ENCODE results near the gene LILRA5. TPM values are rescaled to one million over a fixed set of nuclear protein-coding genes. Genes with fewer than 3 reads are reported as not detected.
"Not testable (repeated sequence)": the region's sequence is repeated elsewhere in the genome, so short reads cannot be mapped to it uniquely, and the experiment has no call there.

Gene LILRA5
- total RNA-seq, 1 donor from 2014 or later, result not detected

DNA sequence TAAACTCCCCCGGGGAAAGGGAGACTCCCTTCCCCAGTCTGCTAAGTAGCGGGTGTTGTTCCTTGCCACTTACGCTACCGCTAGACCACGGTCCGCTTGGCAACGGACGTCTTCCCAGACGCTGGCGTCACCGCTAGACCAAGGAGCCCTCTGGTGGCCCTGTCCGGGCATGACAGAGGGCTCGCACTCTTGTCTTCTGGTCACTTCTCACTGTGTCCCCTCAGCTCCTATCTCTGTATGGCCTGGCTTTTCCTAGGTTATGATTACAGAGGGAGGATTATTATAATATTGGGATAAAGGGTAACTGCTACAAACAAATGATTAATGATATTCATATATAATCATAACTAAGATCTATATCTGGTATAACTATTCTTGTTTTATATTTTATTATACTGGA, 10.0 kb upstream of the LILRA5 start:
- H3K9me3 Mint-ChIP-seq, result peaks cover 14% of the 10 kb centered on the region
- TF ChIP-seq CTCF (conservative IDR thresholded peaks at IDR 0.05), result peak; percentile 29
- H3K27me3 Mint-ChIP-seq (ENCODE audit: low read depth), result peaks cover 54% of the 10 kb centered on the region
- not testable (repeated sequence) for H3K27ac Mint-ChIP-seq (ENCODE audit: unreplicated experiment); H3K4me3 Mint-ChIP-seq; H3K4me1 Mint-ChIP-seq; H3K36me3 Mint-ChIP-seq (ENCODE audit: low read depth); DNase-seq (ENCODE audit: low read depth, low spot score)

DNA sequence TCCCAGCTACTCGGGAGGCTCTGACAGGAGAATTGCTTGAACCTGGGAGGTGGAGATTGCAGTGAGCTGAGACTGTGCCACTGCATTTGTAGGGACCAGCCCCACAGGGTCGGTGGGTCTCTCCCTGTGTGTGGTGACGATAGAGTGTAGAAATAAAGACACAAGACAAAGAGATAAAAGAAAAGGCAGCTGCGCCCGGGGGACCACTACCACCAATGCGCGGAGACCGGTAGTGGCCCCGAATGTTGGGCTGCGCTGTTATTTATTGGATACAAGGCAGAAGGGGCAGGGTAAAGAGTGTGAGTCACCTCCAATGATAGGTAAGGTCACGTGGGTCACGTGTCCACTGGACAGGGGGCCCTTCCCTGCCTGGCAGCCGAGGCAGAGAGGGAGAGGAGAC, 9.3 kb upstream of the LILRA5 start:
- not testable (repeated sequence) for H3K4me1 Mint-ChIP-seq; H3K36me3 Mint-ChIP-seq (ENCODE audit: low read depth); H3K4me3 Mint-ChIP-seq; H3K27ac Mint-ChIP-seq (ENCODE audit: unreplicated experiment); DNase-seq (ENCODE audit: low read depth, low spot score)
- Mint-ChIP-seq H3K27me3 (ENCODE audit: low read depth) (peaks cover 56% of the 10 kb centered on the region), H3K9me3 (peaks cover 14% of the 10 kb centered on the region)

GRCh38 chr19:54319892-54320670, 7.1 kb upstream of the LILRA5 start:
- Mint-ChIP-seq H3K27me3 (ENCODE audit: low read depth) (peaks cover 58% of the 10 kb centered on the region), H3K9me3 (peaks cover 13% of the 10 kb centered on the region), H3K27ac (ENCODE audit: unreplicated experiment) (no peak overlapping the region), H3K4me1 (no peaks in the 10 kb centered on the region), H3K36me3 (ENCODE audit: low read depth) (no peaks in the 10 kb centered on the region), H3K4me3 (no peak overlapping the region)
- no peak for TF ChIP-seq CTCF (conservative IDR thresholded peaks at IDR 0.05)
- DNase-seq (ENCODE audit: low read depth, low spot score), result no peak

DNA sequence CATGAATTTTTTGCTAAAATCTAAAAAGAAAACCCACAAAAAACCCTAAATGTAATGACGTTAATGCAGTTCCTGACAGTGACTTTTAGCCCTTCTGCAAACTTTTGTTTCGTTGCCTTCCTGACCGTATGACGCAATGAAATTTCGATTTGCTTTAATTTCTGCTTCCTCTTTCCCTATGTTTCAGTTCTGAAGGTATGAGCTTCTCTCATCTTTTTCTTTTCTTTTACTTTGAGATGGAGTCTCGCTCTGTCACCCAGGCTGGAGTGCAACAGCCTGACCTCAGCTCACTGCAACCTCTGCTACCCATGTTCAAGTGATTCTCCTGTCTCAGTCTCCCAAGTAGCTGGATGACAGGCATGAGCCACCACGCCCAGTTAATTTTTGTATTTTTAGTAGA, 6.1 kb upstream of the LILRA5 start:
- Mint-ChIP-seq H3K36me3 (ENCODE audit: low read depth) (no peaks in the 10 kb centered on the region), H3K9me3 (peaks cover 12% of the 10 kb centered on the region), H3K4me3 (no peak overlapping the region), H3K4me1 (no peaks in the 10 kb centered on the region), H3K27ac (ENCODE audit: unreplicated experiment) (no peak overlapping the region), H3K27me3 (ENCODE audit: low read depth) (peaks cover 58% of the 10 kb centered on the region)
- TF ChIP-seq CTCF (conservative IDR thresholded peaks at IDR 0.05), result no peak
- DNase-seq (ENCODE audit: low read depth, low spot score), result no peak

- Mint-ChIP-seq H3K4me3 (no peak overlapping the region), H3K36me3 (ENCODE audit: low read depth) (no peaks in the 10 kb centered on the region), H3K27me3 (ENCODE audit: low read depth) (peaks cover 61% of the 10 kb centered on the region), H3K4me1 (no peaks in the 10 kb centered on the region), H3K27ac (ENCODE audit: unreplicated experiment) (no peak overlapping the region), H3K9me3 (peaks cover 12% of the 10 kb centered on the region)
- TF ChIP-seq CTCF (conservative IDR thresholded peaks at IDR 0.05), result no peak
- no peak for DNase-seq (ENCODE audit: low read depth, low spot score)
Observed at GRCh38 chr19:54317965-54318240, 4.9 kb upstream of the LILRA5 start.

DNA sequence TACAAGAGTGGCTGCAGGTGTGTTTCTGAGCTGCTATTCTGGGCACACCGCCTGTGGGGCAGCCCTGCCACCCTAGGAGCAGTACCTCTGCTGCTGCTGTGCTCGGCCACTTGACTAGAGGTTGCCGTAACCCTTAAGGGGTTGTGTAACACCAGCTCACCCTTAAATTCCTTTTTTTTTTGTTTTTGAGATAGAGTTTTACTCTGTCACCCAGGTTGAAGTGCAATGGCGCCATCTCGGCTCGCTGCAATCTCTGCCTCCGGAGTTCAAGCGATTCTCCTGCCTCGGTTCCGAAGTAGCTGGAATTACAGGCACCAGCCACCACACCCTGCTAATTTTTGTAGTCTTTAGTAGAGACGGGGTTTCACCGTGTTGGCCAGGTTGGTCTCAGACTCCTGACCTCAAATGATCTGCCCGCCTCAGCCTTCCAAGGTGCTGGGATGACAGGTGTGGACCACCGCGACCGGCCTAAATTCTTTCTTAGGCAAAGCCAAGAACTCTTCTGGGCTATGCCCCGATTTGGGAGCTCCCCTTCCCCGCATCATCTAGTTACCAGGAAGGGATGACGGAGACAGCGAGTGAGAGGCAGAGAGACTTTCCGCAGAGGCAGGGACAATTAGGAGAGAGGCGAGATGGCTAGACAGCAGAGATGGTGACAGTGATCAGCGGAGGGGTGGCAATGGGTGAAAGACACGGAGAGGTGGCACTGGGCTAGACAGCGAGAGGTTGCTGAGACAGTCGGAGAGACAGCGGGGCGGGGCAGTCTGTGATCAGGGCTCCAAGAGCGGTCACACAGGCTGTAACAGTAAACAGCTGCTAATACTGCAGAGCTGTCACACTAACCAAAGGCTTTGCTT, 4.4 kb upstream of the LILRA5 start:
- H3K36me3 Mint-ChIP-seq (ENCODE audit: low read depth), result no peaks in the 10 kb centered on the region
- no peak for DNase-seq (ENCODE audit: low read depth, low spot score)
- peaks cover 12% of the 10 kb centered on the region for H3K9me3 Mint-ChIP-seq
- no peak for TF ChIP-seq CTCF (conservative IDR thresholded peaks at IDR 0.05)
- H3K27ac Mint-ChIP-seq (ENCODE audit: unreplicated experiment), result no peak overlapping the region
- H3K4me1 Mint-ChIP-seq, result no peaks in the 10 kb centered on the region
- H3K27me3 Mint-ChIP-seq (ENCODE audit: low read depth), result peaks cover 66% of the 10 kb centered on the region
- H3K4me3 Mint-ChIP-seq, result no peak overlapping the region

Data from neural crest cell (in vitro differentiated cells).